Measurements from ENCODE around the gene MRPL43. TPM values are rescaled to one million over a fixed set of nuclear protein-coding genes. Genes with fewer than 3 reads are reported as not detected.

The MRPL43 gene
- total and polyA plus RNA-seq, 9 of the 15 experiments (the other 6 are each of a cell fraction or from before 2014, with no cell fraction given) = 15.1 to 63.7 (median 37.2) TPM

DNA sequence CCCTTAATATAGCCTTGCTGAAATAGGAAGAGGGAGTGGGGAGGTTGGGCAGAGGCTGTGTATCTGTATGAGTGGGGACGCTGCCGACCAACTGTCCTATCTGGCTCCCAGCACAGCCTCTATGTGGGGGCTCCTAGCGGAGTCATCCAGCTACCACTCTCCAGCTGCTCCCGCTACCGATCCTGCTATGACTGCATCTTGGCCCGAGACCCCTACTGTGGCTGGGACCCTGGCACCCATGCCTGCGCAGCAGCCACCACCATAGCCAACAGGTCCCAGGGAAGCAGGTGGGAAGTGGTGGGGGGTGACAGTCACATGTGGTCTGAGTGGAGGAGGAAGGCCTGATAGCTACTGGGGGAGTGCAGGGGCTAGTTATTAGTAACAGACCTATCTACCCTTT, 6.6 kb downstream of the MRPL43 start (continued):
- TF ChIP-seq, protein P1, sequence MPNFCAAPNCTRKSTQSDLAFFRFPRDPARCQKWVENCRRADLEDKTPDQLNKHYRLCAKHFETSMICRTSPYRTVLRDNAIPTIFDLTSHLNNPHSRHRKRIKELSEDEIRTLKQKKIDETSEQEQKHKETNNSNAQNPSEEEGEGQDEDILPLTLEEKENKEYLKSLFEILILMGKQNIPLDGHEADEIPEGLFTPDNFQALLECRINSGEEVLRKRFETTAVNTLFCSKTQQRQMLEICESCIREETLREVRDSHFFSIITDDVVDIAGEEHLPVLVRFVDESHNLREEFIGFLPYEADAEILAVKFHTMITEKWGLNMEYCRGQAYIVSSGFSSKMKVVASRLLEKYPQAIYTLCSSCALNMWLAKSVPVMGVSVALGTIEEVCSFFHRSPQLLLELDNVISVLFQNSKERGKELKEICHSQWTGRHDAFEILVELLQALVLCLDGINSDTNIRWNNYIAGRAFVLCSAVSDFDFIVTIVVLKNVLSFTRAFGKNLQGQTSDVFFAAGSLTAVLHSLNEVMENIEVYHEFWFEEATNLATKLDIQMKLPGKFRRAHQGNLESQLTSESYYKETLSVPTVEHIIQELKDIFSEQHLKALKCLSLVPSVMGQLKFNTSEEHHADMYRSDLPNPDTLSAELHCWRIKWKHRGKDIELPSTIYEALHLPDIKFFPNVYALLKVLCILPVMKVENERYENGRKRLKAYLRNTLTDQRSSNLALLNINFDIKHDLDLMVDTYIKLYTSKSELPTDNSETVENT (CRISPR knock-in tag; IDR thresholded peaks at IDR 0.05) = no peak
- TF ChIP-seq ZNF764 (CRISPR knock-in tag; IDR thresholded peaks at IDR 0.05; ENCODE audit: low read depth) (no peak), GATA2 (CRISPR knock-in tag; IDR thresholded peaks at IDR 0.05) (no peak)

DNA sequence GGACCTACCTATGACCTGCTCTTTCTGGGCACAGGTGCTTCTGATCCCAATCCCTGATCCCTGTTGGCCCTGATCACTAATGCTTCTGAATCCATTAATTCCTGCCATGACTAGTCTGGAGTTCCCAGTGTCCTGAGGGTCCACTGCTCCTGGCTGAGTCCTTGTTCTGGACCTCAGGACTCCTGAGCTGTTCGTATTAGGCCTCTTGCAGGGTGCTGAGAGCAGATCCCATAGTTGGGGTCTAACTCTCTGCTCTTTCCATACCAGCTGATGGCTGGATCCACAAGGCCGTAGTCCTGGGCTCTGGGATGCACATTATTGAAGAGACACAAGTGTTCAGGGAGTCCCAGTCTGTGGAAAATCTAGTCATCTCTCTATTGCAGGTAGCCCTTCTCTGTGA, 7.0 kb downstream of the MRPL43 start:
- Histone ChIP-seq H3K9ac (ENCODE audit: insufficient read depth in 1 of 2, low read depth in 2 of 2, low read length in 2 of 2) (no peak overlapping the region), H3K36me3 (ENCODE audit: control insufficient read depth, insufficient read depth, low read length) (peaks cover 17% of the 10 kb centered on the region; the same call in 2 of the 3 replicates)
- no TSS peak for BruUV-seq (replicated peaks)
- TF ChIP-seq NFIC (IDR thresholded peaks at IDR 0.05) (no peak), MAZ (CRISPR knock-in tag; conservative IDR thresholded peaks at IDR 0.05 in 1 of 2, IDR thresholded peaks at IDR 0.05 in 1 of 2) (no peak), EWSR1 (IDR thresholded peaks at IDR 0.05; ENCODE audit: borderline replicate concordance, low read depth, partially characterized antibody) (no peak), MAFF (IDR thresholded peaks at IDR 0.05; ENCODE audit: low read length) (no peak), BACH1 (tag; IDR thresholded peaks at IDR 0.05) (no peak), ZNF561 (CRISPR knock-in tag; conservative IDR thresholded peaks at IDR 0.05) (no peak), ELK1 (CRISPR knock-in tag; IDR thresholded peaks at IDR 0.05) (no peak), MXD1 (CRISPR knock-in tag; IDR thresholded peaks at IDR 0.05; ENCODE audit: borderline replicate concordance, poor library complexity, severe bottlenecking) (no peak), NELFE (IDR thresholded peaks at IDR 0.05; ENCODE audit: insufficient read depth, insufficient read length) (no peak), TCF3 (CRISPR knock-in tag; IDR thresholded peaks at IDR 0.05) (no peak), POLR3G (IDR thresholded peaks at IDR 0.05; ENCODE audit: extremely low read depth, insufficient read length, insufficient replicate concordance) (no peak)

More for the DNA sequence above, 7.0 kb downstream of the MRPL43 start:
- CTCF ChIA-PET (ENCODE audit: low intra/inter-chr PET ratio) = no interaction called here
- ATAC-seq = no peak
- Histone ChIP-seq H3K27me3 (ENCODE audit: control insufficient read depth in 2 of 2, insufficient read depth in 2 of 2, low read length in 2 of 2) (no peaks in the 10 kb centered on the region), H3K79me2 (ENCODE audit: control insufficient read depth, insufficient read depth, low read length) (no peaks in the 10 kb centered on the region), H3K27ac (ENCODE audit: extremely low read depth, low read depth, low read length) (no peak overlapping the region), H3K4me1 (replicated peaks in 1 of 2; ENCODE audit: control insufficient read depth in 2 of 2, insufficient read depth in 2 of 2, low read length in 2 of 2) (peaks cover 0 to 4% of the 10 kb centered on the region in 2 experiments; a peak in 2 of 5 replicates), H3K4me2 (ENCODE audit: insufficient read depth, low read length) (no peak overlapping the region), H4K20me1 (replicated peaks; ENCODE audit: control insufficient read depth, insufficient read depth, low read length) (no peaks in the 10 kb centered on the region; the same call in 1 of the 2 replicates), H3K9me1 (ENCODE audit: control insufficient read depth, insufficient read depth, low read length) (no peaks in the 10 kb centered on the region), H2AFZ (ENCODE audit: low read depth, low read length) (no peak overlapping the region), H3K9me3 (replicated peaks; ENCODE audit: control insufficient read depth, insufficient read depth, low read depth, low read length) (no peaks in the 10 kb centered on the region), H3K4me3 (no peak overlapping the region)
- intact Hi-C loops (cut with micrococcal nuclease) (no loop called here), in situ Hi-C loops (cut with MboI) (loop anchor here (25.0 kb wide), 1 partner anchor 1057 kb away; no protein-coding TSS in a partner anchor)
- FAIRE-seq = no peak
- POLR2A ChIA-PET = no interaction called here
- DNase-seq (ENCODE audit: extremely low read depth in 1 of 4, low spot score in 3 of 4) = no peak
- WGBS (ENCODE audit: insufficient coverage, low coverage, missing lambda C conversion rate) = 80% methylated on average over 2 of the region's 2 CpGs
